ENCODE measurements around the gene APC.
A peak's percentile ranks its signal among the peaks of the same experiment; 100 is the strongest.

The APC gene

DNA sequence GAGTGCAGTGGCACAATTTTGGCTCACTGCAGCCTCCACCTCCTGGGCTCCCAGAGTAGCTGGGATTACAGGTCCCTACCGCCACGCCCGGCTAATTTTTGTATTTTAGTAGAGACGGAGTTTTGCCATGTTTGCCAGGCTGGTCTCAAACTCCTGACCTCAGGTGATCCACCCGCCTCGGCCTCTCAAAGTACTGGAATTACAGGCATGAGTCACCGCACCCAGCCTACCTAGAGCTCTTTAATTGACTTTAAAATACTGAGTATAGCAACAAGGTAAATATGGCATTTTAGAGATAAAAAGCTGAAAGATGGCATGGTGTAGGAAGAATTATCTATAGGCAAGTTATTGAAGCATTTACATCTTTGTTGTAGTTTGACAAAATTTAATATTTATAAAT lies 21.0 kb downstream of the APC start:
- ATAC-seq (replicated peaks; ENCODE audit: extremely low read depth, poor library complexity, severe bottlenecking) (no peak), DNase-seq (ENCODE audit: low spot score in 2 of 2) (no peak)
- no peak overlapping the region for H3K4me3 Mint-ChIP-seq
- H3K27ac Mint-ChIP-seq (ENCODE audit: low read depth): no peak overlapping the region
- no peaks in the 10 kb centered on the region for H3K27me3 Mint-ChIP-seq
- peaks cover 5% of the 10 kb centered on the region for H3K4me1 Mint-ChIP-seq
- peaks cover 13% of the 10 kb centered on the region for H3K36me3 Mint-ChIP-seq (ENCODE audit: insufficient read depth)
- no peaks in the 10 kb centered on the region for H3K9me3 Mint-ChIP-seq

DNA sequence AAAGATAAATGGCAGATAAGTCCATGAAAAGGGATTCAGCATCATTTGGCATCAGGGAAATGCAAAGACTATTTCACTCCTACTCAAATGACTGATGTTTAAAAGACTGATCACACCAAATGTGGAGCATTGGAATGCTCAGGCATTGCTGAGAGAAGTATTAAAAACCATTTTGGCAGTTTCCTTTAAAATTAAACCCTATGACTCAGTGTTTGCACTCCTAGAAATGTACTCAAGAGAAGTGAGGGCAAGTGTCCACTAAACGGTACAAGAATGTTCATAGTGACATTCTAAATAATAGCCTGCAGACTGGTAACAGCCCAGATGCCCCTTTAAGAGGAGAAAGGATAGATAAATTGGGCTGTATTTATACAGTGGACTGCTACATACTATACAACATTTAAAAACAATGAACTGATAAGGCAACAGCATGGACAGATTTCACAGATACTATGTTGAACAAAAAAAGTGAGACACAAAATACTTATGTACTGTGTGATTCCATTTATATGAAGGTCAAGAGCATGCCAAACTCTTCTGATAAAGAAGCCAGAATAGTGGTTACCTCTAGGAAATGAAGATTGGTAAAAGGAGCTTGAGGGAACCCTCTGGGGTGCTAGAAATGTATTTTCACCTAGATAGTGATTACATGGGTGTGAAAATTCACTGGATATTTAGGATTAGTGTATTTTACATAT lies 24.6 kb downstream of the APC start:
- Mint-ChIP-seq H3K4me3 (no peak overlapping the region), H3K4me1 (peaks cover 4% of the 10 kb centered on the region), H3K27ac (ENCODE audit: low read depth) (no peak overlapping the region), H3K27me3 (no peaks in the 10 kb centered on the region), H3K9me3 (no peaks in the 10 kb centered on the region), H3K36me3 (ENCODE audit: insufficient read depth) (peaks cover 18% of the 10 kb centered on the region)
- no peak for DNase-seq (ENCODE audit: low spot score in 2 of 2)
- ATAC-seq (replicated peaks; ENCODE audit: extremely low read depth, poor library complexity, severe bottlenecking): no peak

DNA sequence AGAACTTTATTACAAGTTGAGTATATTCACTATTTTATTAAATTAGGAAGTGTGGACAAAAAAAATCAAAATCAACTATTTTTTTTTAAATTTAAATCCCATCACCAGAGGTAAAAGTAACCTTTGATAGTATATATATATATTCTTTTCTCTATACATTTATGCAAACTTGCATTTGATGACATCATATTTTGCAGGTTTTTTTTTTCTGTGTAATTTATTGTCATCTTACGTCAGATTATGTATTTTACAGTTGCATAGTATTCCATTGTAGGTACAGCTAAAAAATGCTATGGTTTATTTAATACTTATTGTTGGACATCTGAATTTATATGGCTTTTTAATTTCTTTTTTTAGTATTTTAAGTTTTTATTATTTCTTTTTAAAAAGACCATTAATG lies 25.5 kb downstream of the APC start:
- DNase-seq (ENCODE audit: low spot score in 2 of 2): no peak
- H3K36me3 Mint-ChIP-seq (ENCODE audit: insufficient read depth): peaks cover 22% of the 10 kb centered on the region

DNA sequence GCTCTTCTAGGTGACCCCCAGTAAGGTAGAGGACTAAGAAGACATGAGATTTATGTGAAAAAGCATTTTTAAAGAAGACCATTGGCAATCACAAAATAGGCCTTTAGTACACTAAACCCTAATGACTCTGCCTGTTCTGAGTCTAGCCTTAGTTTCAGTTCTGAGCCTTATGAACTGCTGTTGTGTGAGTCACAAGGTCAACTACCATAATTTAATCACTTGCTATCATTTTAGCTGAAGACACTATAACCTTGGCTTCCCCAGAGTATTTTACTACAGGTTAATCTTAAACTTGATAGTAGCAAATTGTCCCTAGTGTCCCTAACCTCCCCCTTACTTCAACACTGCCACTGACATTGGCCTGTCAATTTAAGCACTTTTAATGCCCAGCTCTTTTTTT lies 34.4 kb downstream of the APC start:
- H3K4me3 Mint-ChIP-seq: no peak overlapping the region
- DNase-seq (ENCODE audit: low spot score in 2 of 2) (no peak), ATAC-seq (replicated peaks; ENCODE audit: extremely low read depth, poor library complexity, severe bottlenecking) (no peak)
- peaks cover 23% of the 10 kb centered on the region for H3K36me3 Mint-ChIP-seq (ENCODE audit: insufficient read depth)
- no peaks in the 10 kb centered on the region for H3K9me3 Mint-ChIP-seq
- no peak overlapping the region for H3K27ac Mint-ChIP-seq (ENCODE audit: low read depth)
- H3K4me1 Mint-ChIP-seq: no peaks in the 10 kb centered on the region
- no peaks in the 10 kb centered on the region for H3K27me3 Mint-ChIP-seq

More for the DNA sequence above, 25.5 kb downstream of the APC start:
- Mint-ChIP-seq H3K27ac (ENCODE audit: low read depth) (no peak overlapping the region), H3K27me3 (no peaks in the 10 kb centered on the region), H3K9me3 (no peaks in the 10 kb centered on the region), H3K4me3 (no peak overlapping the region), H3K4me1 (peaks cover 4% of the 10 kb centered on the region)
- ATAC-seq (replicated peaks; ENCODE audit: extremely low read depth, poor library complexity, severe bottlenecking): no peak

DNA sequence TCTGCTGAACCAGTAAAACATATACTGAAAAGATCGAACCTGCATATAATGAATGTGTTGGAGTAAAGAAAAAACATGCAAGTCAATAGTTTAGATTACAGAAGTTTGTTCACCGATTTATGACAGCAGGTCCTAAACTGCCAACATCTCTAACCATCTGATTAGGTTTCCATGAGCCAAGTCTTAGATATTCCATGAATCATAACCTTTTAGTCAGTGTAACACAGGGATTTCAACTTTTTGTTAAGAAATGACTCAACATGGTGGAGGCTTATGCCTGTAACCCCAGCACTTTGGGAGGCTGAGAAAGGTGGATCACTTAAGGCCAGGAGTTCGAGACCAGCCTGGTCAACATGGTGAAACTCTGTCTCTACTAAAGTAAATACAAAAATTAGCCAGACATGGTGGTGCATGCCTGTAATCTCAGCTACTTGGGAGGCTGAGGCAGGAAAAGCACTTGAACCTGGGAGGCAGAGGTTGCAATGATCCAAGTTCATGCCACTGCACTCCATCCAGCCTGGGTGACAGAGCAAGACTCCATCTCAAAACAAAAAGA lies 38.7 kb downstream of the APC start:
- peaks cover 17% of the 10 kb centered on the region for H3K36me3 Mint-ChIP-seq (ENCODE audit: insufficient read depth)
- ATAC-seq (replicated peaks; ENCODE audit: extremely low read depth, poor library complexity, severe bottlenecking): no peak
- no peak for DNase-seq (ENCODE audit: low spot score in 2 of 2)
- H3K9me3 Mint-ChIP-seq: no peaks in the 10 kb centered on the region
- no peak overlapping the region for H3K27ac Mint-ChIP-seq (ENCODE audit: low read depth)
- no peaks in the 10 kb centered on the region for H3K4me1 Mint-ChIP-seq
- no peak overlapping the region for H3K4me3 Mint-ChIP-seq
- no peaks in the 10 kb centered on the region for H3K27me3 Mint-ChIP-seq

DNA sequence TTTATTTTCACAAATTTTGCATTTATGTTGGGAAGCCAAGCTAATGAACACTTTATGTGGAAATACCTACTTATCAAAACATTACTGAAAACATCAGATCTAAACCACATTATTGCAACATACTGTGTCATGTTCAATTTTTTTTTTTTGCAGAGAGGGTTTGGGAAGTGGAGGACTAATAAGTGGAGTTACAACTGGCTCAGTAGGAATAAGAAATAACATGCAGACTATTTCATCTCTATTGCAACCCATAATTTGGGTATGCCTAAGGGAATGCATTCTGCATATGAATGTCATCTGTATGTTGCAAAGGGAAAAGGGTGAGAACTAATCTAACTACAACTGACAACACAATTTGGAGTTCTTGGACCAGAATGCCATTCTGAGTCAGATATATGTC lies 41.8 kb downstream of the APC start:
- no peak for DNase-seq (ENCODE audit: low spot score in 2 of 2)
- Mint-ChIP-seq H3K9me3 (no peaks in the 10 kb centered on the region), H3K4me1 (no peaks in the 10 kb centered on the region), H3K4me3 (no peak overlapping the region), H3K27me3 (no peaks in the 10 kb centered on the region), H3K36me3 (ENCODE audit: insufficient read depth) (peaks cover 20% of the 10 kb centered on the region), H3K27ac (ENCODE audit: low read depth) (no peak overlapping the region)
- no peak for ATAC-seq (replicated peaks; ENCODE audit: extremely low read depth, poor library complexity, severe bottlenecking)

DNA sequence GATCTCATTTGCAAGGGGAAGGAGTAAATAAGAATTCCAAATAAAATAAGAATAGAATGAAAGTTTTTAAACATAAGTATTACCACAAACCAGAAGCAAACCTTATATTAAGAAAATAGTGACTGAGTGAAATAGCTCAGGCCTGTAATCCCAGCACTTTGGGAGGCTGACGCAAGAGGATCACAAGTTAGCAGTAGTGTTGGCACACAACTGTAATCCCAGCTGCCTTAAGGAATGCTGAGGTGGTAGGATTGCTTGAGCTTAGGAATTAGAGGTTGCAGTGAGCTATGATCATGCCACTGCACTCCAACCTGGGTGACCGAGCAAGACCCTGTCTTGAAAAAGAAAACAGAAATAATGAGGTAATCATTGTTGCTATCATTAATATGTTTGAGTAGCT lies 47.0 kb downstream of the APC start:
- no peak overlapping the region for H3K27ac Mint-ChIP-seq (ENCODE audit: low read depth)
- H3K36me3 Mint-ChIP-seq (ENCODE audit: insufficient read depth): peaks cover 18% of the 10 kb centered on the region
- ATAC-seq (replicated peaks; ENCODE audit: extremely low read depth, poor library complexity, severe bottlenecking) (no peak), DNase-seq (ENCODE audit: low spot score in 2 of 2) (no peak)
- no peaks in the 10 kb centered on the region for H3K4me1 Mint-ChIP-seq
- H3K27me3 Mint-ChIP-seq: no peaks in the 10 kb centered on the region
- no peak overlapping the region for H3K4me3 Mint-ChIP-seq
- no peaks in the 10 kb centered on the region for H3K9me3 Mint-ChIP-seq

DNA sequence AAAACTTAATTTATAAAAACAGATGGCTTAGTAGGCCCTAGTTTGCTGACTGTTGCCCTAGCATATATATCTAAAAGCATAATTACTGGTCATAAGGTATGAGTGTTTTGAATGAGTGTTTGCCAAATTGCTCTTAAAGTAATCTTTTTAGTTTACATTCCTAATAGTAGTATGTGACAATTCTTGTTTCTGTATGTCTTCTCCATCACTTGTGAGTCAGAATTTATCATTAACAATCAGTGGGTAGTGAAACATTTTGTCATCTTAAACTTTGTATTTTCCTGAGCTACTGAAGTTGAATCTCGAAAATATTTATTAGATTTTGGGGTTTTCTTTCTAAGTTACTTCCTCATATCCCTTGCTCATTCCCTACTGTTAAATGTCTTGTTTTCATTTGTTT lies 49.6 kb downstream of the APC start:
- no peak overlapping the region for H3K4me3 Mint-ChIP-seq
- DNase-seq (ENCODE audit: low spot score in 2 of 2) (no peak), ATAC-seq (replicated peaks; ENCODE audit: extremely low read depth, poor library complexity, severe bottlenecking) (no peak)
- no peaks in the 10 kb centered on the region for H3K4me1 Mint-ChIP-seq
- H3K9me3 Mint-ChIP-seq: no peaks in the 10 kb centered on the region
- no peaks in the 10 kb centered on the region for H3K27me3 Mint-ChIP-seq
- peaks cover 10% of the 10 kb centered on the region for H3K36me3 Mint-ChIP-seq (ENCODE audit: insufficient read depth)
- H3K27ac Mint-ChIP-seq (ENCODE audit: low read depth): no peak overlapping the region

DNA sequence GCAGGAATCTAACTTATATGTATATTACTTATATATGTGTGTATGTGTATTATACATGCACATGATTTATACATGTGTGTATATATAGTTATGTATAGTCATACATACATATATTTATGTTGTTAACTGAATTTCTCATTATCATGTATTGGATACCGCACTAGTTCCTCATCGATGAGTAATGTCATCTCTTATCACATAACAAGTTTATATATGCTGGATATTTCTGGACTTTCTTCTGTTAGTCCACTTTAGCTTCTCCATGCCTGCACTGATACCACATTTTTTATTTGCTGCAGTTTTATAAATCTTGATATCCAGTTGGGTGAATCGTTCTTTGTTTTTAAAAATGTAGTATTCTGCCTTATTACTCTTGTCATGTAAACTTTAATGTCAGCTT lies 50.2 kb downstream of the APC start:
- H3K4me3 Mint-ChIP-seq: no peak overlapping the region
- DNase-seq (ENCODE audit: low spot score in 2 of 2) (no peak), ATAC-seq (replicated peaks; ENCODE audit: extremely low read depth, poor library complexity, severe bottlenecking) (no peak)
- H3K27ac Mint-ChIP-seq (ENCODE audit: low read depth): no peak overlapping the region
- H3K4me1 Mint-ChIP-seq: no peaks in the 10 kb centered on the region
- H3K36me3 Mint-ChIP-seq (ENCODE audit: insufficient read depth): peaks cover 12% of the 10 kb centered on the region
- H3K27me3 Mint-ChIP-seq: no peaks in the 10 kb centered on the region
- H3K9me3 Mint-ChIP-seq: no peaks in the 10 kb centered on the region

DNA sequence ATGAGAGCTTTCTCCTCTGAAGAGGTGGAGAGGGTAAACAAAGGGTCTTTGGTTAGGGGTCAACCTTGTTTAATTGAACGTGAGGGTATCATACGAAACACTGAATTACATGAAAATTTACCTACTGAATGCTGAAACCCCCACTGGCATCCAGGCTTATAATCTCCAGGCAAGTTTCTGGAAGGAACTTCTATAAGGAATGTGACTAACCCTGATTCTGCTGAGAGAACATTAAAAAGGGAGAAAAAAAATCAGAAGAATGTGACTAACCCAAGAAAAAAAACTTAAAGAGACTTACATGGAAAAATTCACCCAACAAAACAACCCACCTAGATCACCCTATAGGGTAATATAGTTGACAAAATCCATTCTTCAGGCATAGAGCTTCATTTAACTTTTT lies 55.5 kb downstream of the APC start:
- Mint-ChIP-seq H3K4me1 (no peaks in the 10 kb centered on the region), H3K27ac (ENCODE audit: low read depth) (peak overlapping the region; percentile 42), H3K36me3 (ENCODE audit: insufficient read depth) (peaks cover 24% of the 10 kb centered on the region), H3K27me3 (no peaks in the 10 kb centered on the region), H3K9me3 (no peaks in the 10 kb centered on the region), H3K4me3 (no peak overlapping the region)
- no peak for ATAC-seq (replicated peaks; ENCODE audit: extremely low read depth, poor library complexity, severe bottlenecking)
- DNase-seq (ENCODE audit: low spot score in 2 of 2): no peak

DNA sequence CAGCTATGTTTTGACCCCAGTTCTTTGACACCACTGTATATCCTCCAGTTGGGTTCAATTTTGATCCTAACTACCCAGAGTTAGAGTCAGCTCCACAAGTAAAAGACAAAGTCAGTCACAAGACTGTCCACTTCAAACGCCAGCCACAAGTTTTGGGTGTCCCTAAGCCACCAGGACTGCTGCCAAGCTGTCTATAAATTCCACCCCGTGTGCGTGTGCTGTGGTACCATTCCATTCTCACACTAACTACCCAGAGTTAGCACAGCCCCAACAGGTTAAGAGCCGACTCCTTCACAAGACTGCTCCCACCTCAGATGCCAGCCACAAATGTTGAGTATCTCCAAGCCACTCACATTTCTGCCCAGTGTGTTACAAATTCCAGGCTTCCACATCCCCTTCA lies 56.7 kb downstream of the APC start:
- H3K4me3 Mint-ChIP-seq: no peak overlapping the region
- DNase-seq (ENCODE audit: low spot score in 2 of 2) (no peak), ATAC-seq (replicated peaks; ENCODE audit: extremely low read depth, poor library complexity, severe bottlenecking) (no peak)
- H3K36me3 Mint-ChIP-seq (ENCODE audit: insufficient read depth): peaks cover 26% of the 10 kb centered on the region
- no peaks in the 10 kb centered on the region for H3K4me1 Mint-ChIP-seq
- no peaks in the 10 kb centered on the region for H3K27me3 Mint-ChIP-seq
- no peaks in the 10 kb centered on the region for H3K9me3 Mint-ChIP-seq
- H3K27ac Mint-ChIP-seq (ENCODE audit: low read depth): peak overlapping the region; percentile 67

DNA sequence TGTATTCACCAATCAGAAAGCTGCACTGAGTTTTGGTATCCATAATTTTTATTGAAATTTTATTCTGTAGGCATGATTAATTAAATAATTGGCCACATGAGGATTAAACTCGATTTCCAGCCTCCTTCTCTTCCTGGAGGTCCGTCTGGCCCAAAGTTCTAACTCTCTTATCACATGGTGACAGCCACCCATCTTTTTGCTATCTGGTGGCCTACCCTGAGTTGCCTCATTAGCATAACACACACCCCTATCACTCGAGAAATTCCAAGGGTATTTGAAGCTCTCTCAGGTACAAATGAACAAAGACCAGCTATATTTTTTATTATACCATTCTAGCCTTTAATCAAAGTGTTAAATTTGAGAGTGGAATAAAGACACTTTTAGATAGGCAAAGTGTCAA lies 57.7 kb downstream of the APC start:
- DNase-seq (ENCODE audit: low spot score in 2 of 2) (no peak), ATAC-seq (replicated peaks; ENCODE audit: extremely low read depth, poor library complexity, severe bottlenecking) (no peak)
- Mint-ChIP-seq H3K4me3 (no peak overlapping the region), H3K27ac (ENCODE audit: low read depth) (no peak overlapping the region), H3K36me3 (ENCODE audit: insufficient read depth) (peaks cover 26% of the 10 kb centered on the region), H3K4me1 (no peaks in the 10 kb centered on the region), H3K9me3 (no peaks in the 10 kb centered on the region), H3K27me3 (no peaks in the 10 kb centered on the region)

DNA sequence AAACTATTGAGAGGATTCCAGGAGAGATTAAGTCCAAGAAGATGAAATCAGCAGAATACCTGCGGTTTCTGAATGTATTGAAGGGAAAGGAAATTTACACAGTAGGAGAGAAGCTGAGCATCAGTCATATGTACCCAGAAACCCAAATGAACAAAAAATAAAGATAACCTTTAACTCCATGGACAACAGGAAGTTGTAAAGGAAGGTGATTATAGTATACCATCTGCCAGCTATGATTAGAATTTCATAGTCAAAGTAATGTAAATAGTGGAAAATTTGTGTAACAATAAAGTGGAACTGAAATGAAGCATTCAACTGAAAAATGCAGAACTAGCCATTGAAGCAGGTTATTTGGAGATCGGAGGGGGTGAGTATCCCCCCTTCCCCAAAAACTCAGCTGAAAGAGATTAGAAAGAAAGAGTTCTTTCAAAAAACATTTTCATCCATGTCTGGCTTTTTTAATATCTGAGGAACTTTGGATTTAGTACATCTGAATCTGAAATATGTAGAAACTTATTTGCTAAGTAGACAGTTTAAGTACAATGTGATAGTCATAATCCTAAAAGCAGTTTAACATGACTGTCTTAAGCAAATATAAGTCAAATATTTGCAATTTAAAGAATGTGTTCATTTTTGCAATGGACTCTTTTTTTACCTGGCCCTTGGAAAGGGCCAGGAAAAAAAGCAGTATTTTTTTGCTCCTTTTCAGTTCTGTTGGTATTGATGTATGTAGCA lies 58.4 kb downstream of the APC start:
- peaks cover 27% of the 10 kb centered on the region for H3K36me3 Mint-ChIP-seq (ENCODE audit: insufficient read depth)
- no peaks in the 10 kb centered on the region for H3K9me3 Mint-ChIP-seq
- H3K27ac Mint-ChIP-seq (ENCODE audit: low read depth): no peak overlapping the region
- no peaks in the 10 kb centered on the region for H3K4me1 Mint-ChIP-seq
- no peaks in the 10 kb centered on the region for H3K27me3 Mint-ChIP-seq
- DNase-seq (ENCODE audit: low spot score in 2 of 2): no peak
- no peak overlapping the region for H3K4me3 Mint-ChIP-seq
- ATAC-seq (replicated peaks; ENCODE audit: extremely low read depth, poor library complexity, severe bottlenecking): no peak

All from central memory CD8-positive, alpha-beta T cell (primary cell).